HCT116 (cell line): ENCODE measurements around the gene SELENOW. TPM values are rescaled to one million over a fixed set of nuclear protein-coding genes. Genes with fewer than 3 reads are reported as not detected.
"Not testable (repeated sequence)": the region's sequence is repeated elsewhere in the genome, so short reads cannot be mapped to it uniquely, and the experiment has no call there.

Experiments
- ATAC-seq: fragments of 200-7000 bp; cut with Tn5 transposase; 2 replicates; pipeline ENCODE4 v1.9.1; 2020; ENCODE audit warnings: mild to moderate bottlenecking, moderate library complexity
- BruUV-seq: library from RNA; stranded (reverse); fragments of 400-500 nt; replicated peaks from 2 replicates; lab custom pipeline; 2021; lab: Mats Ljungman, UMichigan
- CTCF ChIA-PET: fragments of 300-600 bp; sonication (Branson Sonifier 250); formaldehyde crosslinking; loops from one replicate; lab custom pipeline; 2021; ENCODE audit warnings: antibody characterized with exemption; lab: Charles Lee
- POLR2A ChIA-PET: fragments of 300-600, 350-600 bp; sonication (Branson Sonifier 250); formaldehyde crosslinking; loops from one replicate; lab custom pipeline; 2021; ENCODE audit warnings: antibody characterized with exemption; lab: Charles Lee
- RAD21 ChIA-PET, 2 experiments: fragments of 300-600 bp; sonication (Branson Sonifier 250); formaldehyde crosslinking; loops; one replicate each; lab custom pipeline; 2023; ENCODE audit warnings: low total read pairs in 2 of 2; ENCODE audit not compliant: uncharacterized antibody in 2 of 2, unreplicated experiment in 2 of 2, low non-redundant PET in 1 of 2; lab: Charles Lee
- DNase-seq: peaks from one replicate; pipeline ENCODE4 v3.0.0-alpha.2; 2010; ENCODE audit warnings: low read depth, low spot score
- H2AFZ ChIP-seq: fragments of 200-600 bp; shearing (Covaris generic), sonication (generic); 2 replicates; pipeline ENCODE4 v1.6.1; 2017; ENCODE audit warnings: low read depth, mixed run types, mixed read lengths, antibody characterized with exemption, low read length; ENCODE audit not compliant: poor library complexity, severe bottlenecking
- H3K27ac ChIP-seq: 2 replicates; pipeline ENCODE4 v1.5.1; 2012; ENCODE audit warnings: low read depth, low read length
- H3K27me3 ChIP-seq: fragments of 200-600 bp; sonication (generic); 2 replicates; pipeline ENCODE4 v1.6.1; 2016; ENCODE audit warnings: mixed run types, low read length, mixed read lengths; ENCODE audit not compliant: insufficient read depth
- H3K36me3 ChIP-seq, 2 experiments: fragments of 200-500 bp in 1 of 2; fragments of 200-600 bp in 1 of 2; sonication (Bioruptor generic) in 1 of 2; sonication (generic) in 1 of 2; 2 replicates each; pipeline versions ENCODE4 v1.5.1 to v1.6.1; 2014 to 2016; ENCODE audit warnings: low read length in 2 of 2, inconsistent platforms in 1 of 2, mixed read lengths in 1 of 2, mixed run types in 1 of 2; ENCODE audit not compliant: insufficient read depth in 2 of 2, control insufficient read depth in 1 of 2
- H3K4me1 ChIP-seq, 2 experiments: fragments of 200-600 bp in 1 of 2; sonication (generic) in 1 of 2; 2 replicates each; pipeline versions ENCODE4 v1.5.1 to v1.6.1; 2012 to 2017; ENCODE audit warnings: low read length in 2 of 2, inconsistent platforms in 1 of 2, mild to moderate bottlenecking in 1 of 2, mixed read lengths in 1 of 2, mixed run types in 1 of 2, moderate library complexity in 1 of 2; ENCODE audit not compliant: insufficient read depth in 2 of 2, control insufficient read depth in 1 of 2
- H3K4me2 ChIP-seq: fragments of 200-600 bp; sonication (generic); 2 replicates; pipeline ENCODE4 v1.6.1; 2017; ENCODE audit warnings: mixed run types, low read length, mixed read lengths
- H3K4me3 ChIP-seq, 2 experiments: fragments of 200-600 bp in 1 of 2; sonication (generic) in 1 of 2; replicated peaks in 1 of 2; 2 replicates each; pipeline ENCODE4 v1.5.1; 2011 to 2016; ENCODE audit warnings: low read length in 2 of 2, control low read depth in 1 of 2, low read depth in 1 of 2, mild to moderate bottlenecking in 1 of 2, mixed read lengths in 1 of 2, mixed run types in 1 of 2
- H3K79me2 ChIP-seq: fragments of 200-600 bp; sonication (generic); 2 replicates; pipeline ENCODE4 v1.6.1; 2017; ENCODE audit warnings: mild to moderate bottlenecking, mixed run types, low read length, moderate library complexity, mixed read lengths; ENCODE audit not compliant: insufficient read depth
- H3K9ac ChIP-seq: fragments of 200-600 bp; sonication (generic); 2 replicates; pipeline ENCODE4 v1.6.1; 2016; ENCODE audit warnings: low read length, mixed read lengths
- H3K9me2 ChIP-seq: fragments of 200-600 bp; sonication (generic), shearing (Covaris generic); 2 replicates; pipeline ENCODE4 v1.6.1; 2017; ENCODE audit warnings: mixed run types, mild to moderate bottlenecking, moderate library complexity; ENCODE audit not compliant: insufficient read depth
- H3K9me3 ChIP-seq, 2 experiments: fragments of 200-500 bp in 1 of 2; fragments of 200-600 bp in 1 of 2; sonication (Bioruptor generic) in 1 of 2; sonication (generic) in 1 of 2; 2 replicates each; pipeline ENCODE4 v1.6.1; 2014 to 2017; ENCODE audit warnings: low read length in 2 of 2, mixed read lengths in 2 of 2, inconsistent platforms in 1 of 2, low read depth in 1 of 2, mild to moderate bottlenecking in 1 of 2, mixed run types in 1 of 2, moderate library complexity in 1 of 2; ENCODE audit not compliant: control insufficient read depth in 1 of 2, insufficient read depth in 1 of 2
- H4K20me1 ChIP-seq: fragments of 200-600 bp; sonication (generic), shearing (Covaris generic); 2 replicates; pipeline ENCODE4 v1.6.1; 2017; ENCODE audit warnings: mixed run types, mild to moderate bottlenecking, moderate library complexity; ENCODE audit not compliant: insufficient read depth
- EZH2 ChIP-seq: fragments of 200-600 bp; sonication (generic); IDR thresholded peaks from 2 replicates; pipeline ENCODE4 v1.6.1; 2017; ENCODE audit warnings: antibody characterized with exemption, mixed run types
- MAX ChIP-seq: IDR thresholded peaks from 2 replicates; pipeline ENCODE4 v1.6.1; 2012
- POLR2A ChIP-seq: IDR thresholded peaks from 2 replicates; pipeline ENCODE4 v1.7.0; 2011; ENCODE audit warnings: borderline replicate concordance; ENCODE audit not compliant: insufficient read depth, insufficient read length; ENCODE audit errors: extremely low read depth
- RAD21 ChIP-seq: IDR thresholded peaks from 2 replicates; pipeline ENCODE4 v1.6.1; 2012; ENCODE audit warnings: low read depth, mild to moderate bottlenecking
- SIN3A ChIP-seq: IDR thresholded peaks from 2 replicates; pipeline ENCODE4 v1.6.1; 2012; ENCODE audit warnings: low read depth
- SRF ChIP-seq: IDR thresholded peaks from 2 replicates; pipeline ENCODE4 v1.6.1; 2012; ENCODE audit warnings: low read depth
- YY1 ChIP-seq: IDR thresholded peaks from 2 replicates; pipeline ENCODE4 v1.6.1; 2011; ENCODE audit warnings: low read length, low read depth, moderate library complexity, mild to moderate bottlenecking; ENCODE audit not compliant: insufficient replicate concordance; ENCODE audit errors: extremely low read depth
- intact Hi-C: fragments of 100-400 bp; cut with micrococcal nuclease; formaldehyde crosslinking; loops from 2 replicates; pipeline ENCODE4 v1.10.0; 2022
- total RNA-seq: library from RNA; stranded (reverse); gene quantifications from one replicate; pipeline ENCODE4 v1.2.1, GENCODE V29; 2021; ENCODE audit not compliant: unreplicated experiment
- TF ChIP-seq, protein P1 (sequence below): IDR thresholded peaks from 2 replicates; pipeline ENCODE4 v1.6.1; 2012
- TF ChIP-seq, protein P2 (sequence below): IDR thresholded peaks from 2 replicates; pipeline ENCODE4 v1.6.1; 2012; ENCODE audit warnings: low read depth

SELENOW gene
- total RNA-seq, 1 experiment from 2014 or later = 181 TPM

GRCh38 chr19:47768604-47769003, 9.9 kb upstream of the SELENOW start:
- H3K4me3 ChIP-seq = no peak overlapping the region
- no peak for DNase-seq
- POLR2A ChIA-PET = no interaction called here
- RAD21 ChIA-PET = no interaction called here
- CTCF ChIA-PET = interaction anchor here (1.6 kb wide), 1 partner anchor 21 kb away, joined by 6 read pairs; no protein-coding TSS in a partner anchor
- H3K9me2 ChIP-seq = no peaks in the 10 kb centered on the region
- no peak overlapping the region for H3K27ac ChIP-seq
- BruUV-seq = no TSS peak
- H3K4me1 ChIP-seq = peaks cover 3 to 7% of the 10 kb centered on the region in 2 experiments; a peak in 1 of 4 replicates
- no peaks in the 10 kb centered on the region for H3K9me3 ChIP-seq
- H4K20me1 ChIP-seq = no peaks in the 10 kb centered on the region
- H3K27me3 ChIP-seq = no peaks in the 10 kb centered on the region
- ATAC-seq = no peak
- no peak overlapping the region for H3K4me2 ChIP-seq
- H3K36me3 ChIP-seq = no peaks in the 10 kb centered on the region
- no peak overlapping the region for H2AFZ ChIP-seq
- intact Hi-C loops = no loop called here
- no peaks in the 10 kb centered on the region for H3K79me2 ChIP-seq
- no peak overlapping the region for H3K9ac ChIP-seq
- TF ChIP-seq SRF = no peak
- no peak for TF ChIP-seq EZH2
- TF ChIP-seq MAX = no peak
- TF ChIP-seq RAD21 = no peak
- TF ChIP-seq, protein P1, sequence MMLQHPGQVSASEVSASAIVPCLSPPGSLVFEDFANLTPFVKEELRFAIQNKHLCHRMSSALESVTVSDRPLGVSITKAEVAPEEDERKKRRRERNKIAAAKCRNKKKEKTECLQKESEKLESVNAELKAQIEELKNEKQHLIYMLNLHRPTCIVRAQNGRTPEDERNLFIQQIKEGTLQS = no peak
- TF ChIP-seq SIN3A = no peak
- TF ChIP-seq POLR2A = no peak
- TF ChIP-seq, all 23 proteins: peak for 0

DNA sequence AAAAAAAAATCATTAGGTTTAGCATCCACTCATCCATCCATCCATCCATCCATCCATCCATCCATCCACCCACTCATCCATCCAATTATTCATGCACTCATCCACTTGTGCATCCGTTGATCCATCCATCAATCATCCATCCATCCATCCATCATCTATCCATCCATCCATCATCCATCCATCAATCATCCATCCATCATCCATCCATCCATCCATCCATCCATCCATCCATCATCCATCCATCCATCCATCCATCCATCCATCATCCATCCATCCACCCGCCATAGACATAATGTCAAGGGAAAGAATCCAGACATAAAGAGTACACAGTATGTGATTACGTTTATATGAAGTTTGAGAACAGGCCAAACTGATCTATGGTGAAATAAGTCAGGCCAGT, 9.0 kb upstream of the SELENOW start:
- no peak for ATAC-seq
- ChIA-PET POLR2A (no interaction called here), RAD21 (no interaction called here), CTCF (no interaction called here)
- H3K9ac ChIP-seq = no peak overlapping the region
- no peaks in the 10 kb centered on the region for H3K36me3 ChIP-seq
- H3K9me2 ChIP-seq = no peaks in the 10 kb centered on the region
- H3K27ac ChIP-seq = no peak overlapping the region
- no peak overlapping the region for H3K4me2 ChIP-seq
- DNase-seq = no peak
- H3K27me3 ChIP-seq = no peaks in the 10 kb centered on the region
- no peaks in the 10 kb centered on the region for H3K9me3 ChIP-seq
- BruUV-seq = no TSS peak
- no peak overlapping the region for H3K4me3 ChIP-seq
- no peaks in the 10 kb centered on the region for H4K20me1 ChIP-seq
- peaks cover 3 to 7% of the 10 kb centered on the region in 2 experiments; a peak in 1 of 4 replicates for H3K4me1 ChIP-seq
- no peak for TF ChIP-seq YY1
- TF ChIP-seq, protein P2, sequence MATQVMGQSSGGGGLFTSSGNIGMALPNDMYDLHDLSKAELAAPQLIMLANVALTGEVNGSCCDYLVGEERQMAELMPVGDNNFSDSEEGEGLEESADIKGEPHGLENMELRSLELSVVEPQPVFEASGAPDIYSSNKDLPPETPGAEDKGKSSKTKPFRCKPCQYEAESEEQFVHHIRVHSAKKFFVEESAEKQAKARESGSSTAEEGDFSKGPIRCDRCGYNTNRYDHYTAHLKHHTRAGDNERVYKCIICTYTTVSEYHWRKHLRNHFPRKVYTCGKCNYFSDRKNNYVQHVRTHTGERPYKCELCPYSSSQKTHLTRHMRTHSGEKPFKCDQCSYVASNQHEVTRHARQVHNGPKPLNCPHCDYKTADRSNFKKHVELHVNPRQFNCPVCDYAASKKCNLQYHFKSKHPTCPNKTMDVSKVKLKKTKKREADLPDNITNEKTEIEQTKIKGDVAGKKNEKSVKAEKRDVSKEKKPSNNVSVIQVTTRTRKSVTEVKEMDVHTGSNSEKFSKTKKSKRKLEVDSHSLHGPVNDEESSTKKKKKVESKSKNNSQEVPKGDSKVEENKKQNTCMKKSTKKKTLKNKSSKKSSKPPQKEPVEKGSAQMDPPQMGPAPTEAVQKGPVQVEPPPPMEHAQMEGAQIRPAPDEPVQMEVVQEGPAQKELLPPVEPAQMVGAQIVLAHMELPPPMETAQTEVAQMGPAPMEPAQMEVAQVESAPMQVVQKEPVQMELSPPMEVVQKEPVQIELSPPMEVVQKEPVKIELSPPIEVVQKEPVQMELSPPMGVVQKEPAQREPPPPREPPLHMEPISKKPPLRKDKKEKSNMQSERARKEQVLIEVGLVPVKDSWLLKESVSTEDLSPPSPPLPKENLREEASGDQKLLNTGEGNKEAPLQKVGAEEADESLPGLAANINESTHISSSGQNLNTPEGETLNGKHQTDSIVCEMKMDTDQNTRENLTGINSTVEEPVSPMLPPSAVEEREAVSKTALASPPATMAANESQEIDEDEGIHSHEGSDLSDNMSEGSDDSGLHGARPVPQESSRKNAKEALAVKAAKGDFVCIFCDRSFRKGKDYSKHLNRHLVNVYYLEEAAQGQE = no peak
- intact Hi-C loops = no loop called here
- no peaks in the 10 kb centered on the region for H3K79me2 ChIP-seq
- no peak overlapping the region for H2AFZ ChIP-seq

- H3K9me3 ChIP-seq, H3K27ac ChIP-seq, H2AFZ ChIP-seq, DNase-seq, RAD21 ChIA-PET, CTCF ChIA-PET, H3K9ac ChIP-seq, H3K9me2 ChIP-seq, H3K36me3 ChIP-seq, H3K79me2 ChIP-seq, intact Hi-C loops, POLR2A ChIA-PET, H3K27me3 ChIP-seq, H3K4me3 ChIP-seq, H3K4me2 ChIP-seq, ATAC-seq, H3K4me1 ChIP-seq, BruUV-seq, H4K20me1 ChIP-seq: not testable (repeated sequence)
These were observed 7.2 kb upstream of the SELENOW start for GRCh38 chr19:47771291-47771690.
